Measurements from ENCODE around the gene LIAS. TPM values are rescaled to one million over a fixed set of nuclear protein-coding genes. Genes with fewer than 3 reads are reported as not detected.

LIAS gene
- total RNA-seq, 2 donors from 2014 or later: 11.2 to 15.3 TPM

- Histone ChIP-seq H3K4me1 (replicated peaks) (no peaks in the 10 kb centered on the region), H3K36me3 (no peaks in the 10 kb centered on the region), H3K4me3 (no peak overlapping the region), H3K27me3 (replicated peaks; ENCODE audit: insufficient read depth) (no peaks in the 10 kb centered on the region), H3K9me3 (no peaks in the 10 kb centered on the region), H3K27ac (no peak overlapping the region)
- TF ChIP-seq POLR2A (IDR thresholded peaks at IDR 0.05) (no peak), POLR2AphosphoS5 (IDR thresholded peaks at IDR 0.05) (no peak)
- TF ChIP-seq, protein P1, sequence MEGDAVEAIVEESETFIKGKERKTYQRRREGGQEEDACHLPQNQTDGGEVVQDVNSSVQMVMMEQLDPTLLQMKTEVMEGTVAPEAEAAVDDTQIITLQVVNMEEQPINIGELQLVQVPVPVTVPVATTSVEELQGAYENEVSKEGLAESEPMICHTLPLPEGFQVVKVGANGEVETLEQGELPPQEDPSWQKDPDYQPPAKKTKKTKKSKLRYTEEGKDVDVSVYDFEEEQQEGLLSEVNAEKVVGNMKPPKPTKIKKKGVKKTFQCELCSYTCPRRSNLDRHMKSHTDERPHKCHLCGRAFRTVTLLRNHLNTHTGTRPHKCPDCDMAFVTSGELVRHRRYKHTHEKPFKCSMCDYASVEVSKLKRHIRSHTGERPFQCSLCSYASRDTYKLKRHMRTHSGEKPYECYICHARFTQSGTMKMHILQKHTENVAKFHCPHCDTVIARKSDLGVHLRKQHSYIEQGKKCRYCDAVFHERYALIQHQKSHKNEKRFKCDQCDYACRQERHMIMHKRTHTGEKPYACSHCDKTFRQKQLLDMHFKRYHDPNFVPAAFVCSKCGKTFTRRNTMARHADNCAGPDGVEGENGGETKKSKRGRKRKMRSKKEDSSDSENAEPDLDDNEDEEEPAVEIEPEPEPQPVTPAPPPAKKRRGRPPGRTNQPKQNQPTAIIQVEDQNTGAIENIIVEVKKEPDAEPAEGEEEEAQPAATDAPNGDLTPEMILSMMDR (IDR thresholded peaks at IDR 0.05): no peak
- no peak for DNase-seq (ENCODE audit: low spot score)
- intact Hi-C loops (cut with DNase I): no loop called here
- 85% methylated on average over 21 of the region's 21 CpGs for WGBS
Observed at GRCh38 chr4:39480902-39481695, 22.2 kb downstream of the LIAS start.

GRCh38 chr4:39484582-39485272 lies 25.9 kb downstream of the LIAS start:
- no peaks in the 10 kb centered on the region for H3K4me1 ChIP-seq (replicated peaks)
- TF ChIP-seq POLR2AphosphoS5 (IDR thresholded peaks at IDR 0.05): no peak
- TF ChIP-seq POLR2A (IDR thresholded peaks at IDR 0.05): no peak
- TF ChIP-seq, protein P1 (IDR thresholded peaks at IDR 0.05): no peak
- 90% methylated on average over 6 of the region's 6 CpGs for WGBS
- H3K27me3 ChIP-seq (replicated peaks; ENCODE audit: insufficient read depth): no peaks in the 10 kb centered on the region
- H3K27ac ChIP-seq: no peak overlapping the region
- no peak overlapping the region for H3K4me3 ChIP-seq
- H3K9me3 ChIP-seq: no peaks in the 10 kb centered on the region
- H3K36me3 ChIP-seq: no peaks in the 10 kb centered on the region
- intact Hi-C loops (cut with DNase I): no loop called here
- DNase-seq (ENCODE audit: low spot score): no peak

- H3K27me3 ChIP-seq (replicated peaks; ENCODE audit: insufficient read depth): no peaks in the 10 kb centered on the region
- H3K27ac ChIP-seq: no peak overlapping the region
- H3K4me3 ChIP-seq: no peak overlapping the region
- H3K36me3 ChIP-seq: no peaks in the 10 kb centered on the region
- TF ChIP-seq POLR2A (IDR thresholded peaks at IDR 0.05): no peak
- TF ChIP-seq POLR2AphosphoS5 (IDR thresholded peaks at IDR 0.05): no peak
- TF ChIP-seq, protein P1 (IDR thresholded peaks at IDR 0.05): no peak
- DNase-seq (ENCODE audit: low spot score): no peak
- H3K4me1 ChIP-seq (replicated peaks): no peaks in the 10 kb centered on the region
- 72% methylated on average over 10 of the region's 10 CpGs for WGBS
- H3K9me3 ChIP-seq: no peaks in the 10 kb centered on the region
- intact Hi-C loops (cut with DNase I): no loop called here
Observed at GRCh38 chr4:39486221-39486804, 27.5 kb downstream of the LIAS start.

DNA sequence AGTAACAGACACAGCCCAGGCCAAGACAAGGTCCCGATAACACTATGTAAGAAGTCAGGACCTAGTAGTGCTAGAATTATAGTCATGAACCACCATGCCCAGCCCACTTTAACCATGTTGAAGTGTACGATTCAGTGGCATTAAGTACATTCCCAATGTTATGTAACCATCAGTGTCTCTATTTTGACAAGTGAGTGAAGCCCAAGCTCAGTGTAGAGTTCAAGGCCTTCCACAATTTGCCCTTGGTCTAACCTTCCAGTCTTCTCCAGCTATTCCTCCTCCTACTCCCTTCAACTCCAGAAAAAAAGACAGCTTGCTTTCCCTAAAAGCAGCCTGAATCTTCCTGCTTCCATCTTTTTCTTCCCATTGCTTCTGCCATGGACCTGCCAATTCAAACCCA lies 31.5 kb downstream of the LIAS start:
- Histone ChIP-seq H3K27ac (no peak overlapping the region), H3K9me3 (no peaks in the 10 kb centered on the region), H3K36me3 (no peaks in the 10 kb centered on the region), H3K4me3 (no peak overlapping the region), H3K27me3 (replicated peaks; ENCODE audit: insufficient read depth) (no peaks in the 10 kb centered on the region), H3K4me1 (replicated peaks) (no peaks in the 10 kb centered on the region)
- intact Hi-C loops (cut with DNase I): no loop called here
- 91% methylated on average over 2 of the region's 2 CpGs for WGBS
- no peak for TF ChIP-seq POLR2A (IDR thresholded peaks at IDR 0.05)
- TF ChIP-seq, protein P1 (IDR thresholded peaks at IDR 0.05): no peak
- TF ChIP-seq POLR2AphosphoS5 (IDR thresholded peaks at IDR 0.05): no peak
- no peak for DNase-seq (ENCODE audit: low spot score)
